Spleen (tissue), 7 donors: Measurements from ENCODE around the gene EFNB2.

Experiments used
- CTCF ChIP-seq, 11 experiments: fragments of 200-600 bp in 7 of 11; fragments of 450-650 bp in 4 of 11; sonication (generic) in 4 of 11; IDR thresholded peaks in 8 of 11; conservative IDR thresholded peaks in 3 of 11; 1 replicate in 7 of 11; 2 replicates in 4 of 11; pipeline versions ENCODE4 v1.4.0 to v1.8.0; 2016 to 2021; ENCODE audit warnings: antibody characterized with exemption in 11 of 11, inconsistent platforms in 4 of 11, mild to moderate bottlenecking in 1 of 11
- POLR2AphosphoS5 ChIP-seq, 3 donors: sonication (generic); formaldehyde crosslinking; IDR thresholded peaks; one replicate each; pipeline ENCODE4 v1.5.1; 2017; ENCODE audit warnings: antibody characterized with exemption in 3 of 3
- donor health status: DM: no; HTN: no; CAD: no; lungs with moderate emphysema.
- donor health status: DM: no; HTN: no; CAD: no.
- donor health status: DM: no; HTN: no; CAD: no.

GRCh38 chr13:106484537-106485193, 50.8 kb downstream of the EFNB2 start:
- TF ChIP-seq CTCF (IDR thresholded peaks at IDR 0.05 in 8 of 11, conservative IDR thresholded peaks at IDR 0.05 in 3 of 11) (no peak), POLR2AphosphoS5 (IDR thresholded peaks at IDR 0.05) (no peak)
